ENCODE data around the gene C16orf46. TPM values are rescaled to one million over a fixed set of nuclear protein-coding genes. Genes with fewer than 3 reads are reported as not detected.
"Not testable (repeated sequence)": the region's sequence is repeated elsewhere in the genome, so short reads cannot be mapped to it uniquely, and the experiment has no call there.

The C16orf46 gene
- total RNA-seq, 1 experiment from 2014 or later = 1.7 TPM

DNA sequence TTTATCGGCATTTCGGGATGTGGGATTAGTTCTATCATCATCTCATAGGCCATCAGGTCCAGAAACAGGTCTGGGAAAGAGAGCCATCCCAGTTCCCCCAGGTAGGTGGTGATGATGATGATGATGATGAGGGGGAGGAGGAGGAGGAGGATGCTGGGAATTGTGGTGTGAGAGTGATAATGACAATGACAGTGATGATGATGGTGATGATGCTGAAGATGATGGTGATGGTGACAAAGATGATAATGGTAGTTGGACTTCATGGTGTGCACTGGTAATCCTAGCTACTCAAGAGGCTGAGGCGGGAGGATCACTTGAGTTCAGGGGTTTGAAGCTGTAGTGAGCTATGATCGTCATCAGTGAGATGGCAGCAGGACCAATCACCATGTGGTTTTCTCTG is 35.4 kb upstream of the C16orf46 start (continued):
- no peak for TF ChIP-seq TCF7L2 (IDR thresholded peaks at IDR 0.05; ENCODE audit: borderline replicate concordance, extremely low read depth, insufficient read depth, insufficient read length)
- TF ChIP-seq, protein P1, sequence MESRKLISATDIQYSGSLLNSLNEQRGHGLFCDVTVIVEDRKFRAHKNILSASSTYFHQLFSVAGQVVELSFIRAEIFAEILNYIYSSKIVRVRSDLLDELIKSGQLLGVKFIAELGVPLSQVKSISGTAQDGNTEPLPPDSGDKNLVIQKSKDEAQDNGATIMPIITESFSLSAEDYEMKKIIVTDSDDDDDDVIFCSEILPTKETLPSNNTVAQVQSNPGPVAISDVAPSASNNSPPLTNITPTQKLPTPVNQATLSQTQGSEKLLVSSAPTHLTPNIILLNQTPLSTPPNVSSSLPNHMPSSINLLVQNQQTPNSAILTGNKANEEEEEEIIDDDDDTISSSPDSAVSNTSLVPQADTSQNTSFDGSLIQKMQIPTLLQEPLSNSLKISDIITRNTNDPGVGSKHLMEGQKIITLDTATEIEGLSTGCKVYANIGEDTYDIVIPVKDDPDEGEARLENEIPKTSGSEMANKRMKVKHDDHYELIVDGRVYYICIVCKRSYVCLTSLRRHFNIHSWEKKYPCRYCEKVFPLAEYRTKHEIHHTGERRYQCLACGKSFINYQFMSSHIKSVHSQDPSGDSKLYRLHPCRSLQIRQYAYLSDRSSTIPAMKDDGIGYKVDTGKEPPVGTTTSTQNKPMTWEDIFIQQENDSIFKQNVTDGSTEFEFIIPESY (IDR thresholded peaks at IDR 0.05; ENCODE audit: extremely low read depth, insufficient replicate concordance, low read length) = no peak

- H4K20me1 ChIP-seq (ENCODE audit: insufficient read depth); H3K4me2 ChIP-seq (ENCODE audit: low read length); BruUV-seq (replicated peaks); ATAC-seq; intact Hi-C loops (cut with micrococcal nuclease); H3K27ac ChIP-seq (ENCODE audit: low read depth, low read length); H2AFZ ChIP-seq (ENCODE audit: low read depth, low read length, poor library complexity, severe bottlenecking); POLR2A ChIA-PET; H3K4me3 ChIP-seq (replicated peaks in 1 of 2; ENCODE audit: low read depth in 1 of 2, low read length in 2 of 2); H3K36me3 ChIP-seq (ENCODE audit: control insufficient read depth in 1 of 2, insufficient read depth in 2 of 2, low read length in 2 of 2); H3K9ac ChIP-seq (ENCODE audit: low read length); H3K4me1 ChIP-seq (ENCODE audit: control insufficient read depth in 1 of 2, insufficient read depth in 2 of 2, low read length in 2 of 2); H3K79me2 ChIP-seq (ENCODE audit: insufficient read depth, low read length); RAD21 ChIA-PET (ENCODE audit: low non-redundant PET in 1 of 2, low total read pairs in 2 of 2, uncharacterized antibody in 2 of 2, unreplicated experiment in 2 of 2); H3K9me2 ChIP-seq (ENCODE audit: insufficient read depth); H3K9me3 ChIP-seq (ENCODE audit: control insufficient read depth in 1 of 2, insufficient read depth in 1 of 2, low read depth in 1 of 2, low read length in 2 of 2); DNase-seq (ENCODE audit: low read depth, low spot score); CTCF ChIA-PET; H3K27me3 ChIP-seq (ENCODE audit: insufficient read depth, low read length): not testable (repeated sequence)
Measured at GRCh38 chr16:81109274-81109673, 32.2 kb upstream of the C16orf46 start.

GRCh38 chr16:81107511-81107910 is 30.5 kb upstream of the C16orf46 start:
- no TSS peak for BruUV-seq (replicated peaks)
- H3K4me1 ChIP-seq (ENCODE audit: control insufficient read depth in 1 of 2, insufficient read depth in 2 of 2, low read length in 2 of 2) = peaks cover 0 to 10% of the 10 kb centered on the region in 2 experiments; a peak in 1 of 4 replicates
- peak; percentile 32; the same call in 1 of the 2 replicates for ATAC-seq
- no peaks in the 10 kb centered on the region for H4K20me1 ChIP-seq (ENCODE audit: insufficient read depth)
- no peak overlapping the region for H3K4me2 ChIP-seq (ENCODE audit: low read length)
- intact Hi-C loops (cut with micrococcal nuclease) = no loop called here
- no peaks in the 10 kb centered on the region for H3K27me3 ChIP-seq (ENCODE audit: insufficient read depth, low read length)
- no peaks in the 10 kb centered on the region for H3K9me2 ChIP-seq (ENCODE audit: insufficient read depth)
- no peaks in the 10 kb centered on the region for H3K36me3 ChIP-seq (ENCODE audit: control insufficient read depth in 1 of 2, insufficient read depth in 2 of 2, low read length in 2 of 2)
- RAD21 ChIA-PET (ENCODE audit: low non-redundant PET in 1 of 2, low total read pairs in 2 of 2, uncharacterized antibody in 2 of 2, unreplicated experiment in 2 of 2) = no interaction called here
- H2AFZ ChIP-seq (ENCODE audit: low read depth, low read length, poor library complexity, severe bottlenecking) = no peak overlapping the region
- no peaks in the 10 kb centered on the region for H3K79me2 ChIP-seq (ENCODE audit: insufficient read depth, low read length)
- no peak overlapping the region for H3K27ac ChIP-seq (ENCODE audit: low read depth, low read length)
- DNase-seq (ENCODE audit: low read depth, low spot score) = no peak
- no peaks in the 10 kb centered on the region for H3K9me3 ChIP-seq (ENCODE audit: control insufficient read depth in 1 of 2, insufficient read depth in 1 of 2, low read depth in 1 of 2, low read length in 2 of 2)
- no peak overlapping the region for H3K9ac ChIP-seq (ENCODE audit: low read length)
- CTCF ChIA-PET = no interaction called here
- H3K4me3 ChIP-seq (replicated peaks in 1 of 2; ENCODE audit: low read depth in 1 of 2, low read length in 2 of 2) = no peak overlapping the region
- POLR2A ChIA-PET = no interaction called here
- TF ChIP-seq EZH2phosphoT487 (IDR thresholded peaks at IDR 0.05; ENCODE audit: borderline replicate concordance) = no peak
- no peak for TF ChIP-seq ATF3 (IDR thresholded peaks at IDR 0.05)
- no peak for TF ChIP-seq EGR1 (IDR thresholded peaks at IDR 0.05; ENCODE audit: low read depth)
- TF ChIP-seq JUND (IDR thresholded peaks at IDR 0.05) = no peak
- no peak for TF ChIP-seq ELF1 (IDR thresholded peaks at IDR 0.05; ENCODE audit: borderline replicate concordance, low read depth)
- no peak for TF ChIP-seq POLR2A (IDR thresholded peaks at IDR 0.05; ENCODE audit: borderline replicate concordance, extremely low read depth, insufficient read depth, insufficient read length)
- TF ChIP-seq SP1 (IDR thresholded peaks at IDR 0.05; ENCODE audit: low read depth) = no peak
- no peak for TF ChIP-seq FOSL1 (IDR thresholded peaks at IDR 0.05; ENCODE audit: low read depth)
- TF ChIP-seq POLR2AphosphoS5 (IDR thresholded peaks at IDR 0.05; ENCODE audit: low read depth, low read length) = no peak
- TF ChIP-seq ZFX (IDR thresholded peaks at IDR 0.05) = no peak
- TF ChIP-seq, protein P1 (IDR thresholded peaks at IDR 0.05; ENCODE audit: extremely low read depth, insufficient replicate concordance, low read length) = no peak
- no peak for TF ChIP-seq SRF (IDR thresholded peaks at IDR 0.05; ENCODE audit: low read depth)
- TF ChIP-seq RAD21 (IDR thresholded peaks at IDR 0.05; ENCODE audit: low read depth) = no peak
